ENCODE results near the gene EP300.
"Not testable (repeated sequence)": the region's sequence is repeated elsewhere in the genome, so short reads cannot be mapped to it uniquely, and the experiment has no call there.

The EP300 gene

DNA sequence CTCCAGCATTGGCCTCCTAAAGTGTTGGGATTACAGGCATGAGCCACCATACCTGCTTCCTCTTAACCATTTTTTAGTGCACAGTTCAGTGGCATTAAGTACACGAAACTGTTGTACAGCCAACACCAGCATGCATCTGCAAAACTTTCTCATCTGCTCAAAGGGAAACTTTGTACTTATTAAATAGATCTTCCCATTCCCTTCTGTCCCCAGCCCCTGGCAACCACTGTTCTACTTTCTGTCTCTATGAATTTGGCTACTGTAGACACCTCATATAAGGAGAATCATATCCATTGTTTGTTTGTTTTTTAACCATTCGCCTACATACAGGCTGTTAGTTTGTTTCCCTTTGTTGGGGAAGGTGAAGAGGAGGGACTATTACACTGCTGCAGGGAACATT, 6.5 kb upstream of the EP300 start:
- DNase-seq: no peak

- DNase-seq: peak; percentile 100
Measured at GRCh38 chr22:41091132-41092022, 1.0 kb upstream of the EP300 start.

DNA sequence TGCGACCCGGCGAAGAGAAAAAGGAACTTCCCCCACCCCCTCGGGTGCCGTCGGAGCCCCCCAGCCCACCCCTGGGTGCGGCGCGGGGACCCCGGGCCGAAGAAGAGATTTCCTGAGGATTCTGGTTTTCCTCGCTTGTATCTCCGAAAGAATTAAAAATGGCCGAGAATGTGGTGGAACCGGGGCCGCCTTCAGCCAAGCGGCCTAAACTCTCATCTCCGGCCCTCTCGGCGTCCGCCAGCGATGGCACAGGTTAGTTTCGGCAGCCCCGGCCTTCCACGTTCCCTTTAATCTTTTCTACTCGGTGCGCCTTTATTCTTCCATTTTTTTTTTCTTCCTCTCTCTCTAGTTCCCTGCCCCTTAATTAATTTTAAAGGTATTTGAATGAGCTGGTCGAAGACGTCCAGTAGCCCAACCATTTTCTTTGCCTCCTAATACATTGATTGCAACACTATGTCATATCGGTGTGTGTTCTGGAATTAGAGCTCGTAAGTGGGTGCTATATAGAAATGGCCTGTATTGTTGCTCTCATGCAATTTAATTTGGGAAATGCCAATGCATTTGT, 537 bp downstream of the EP300 start:
- peak; percentile 73 for DNase-seq

GRCh38 chr22:41094041-41094593, 1.7 kb downstream of the EP300 start:
- DNase-seq: no peak

- DNase-seq: no peak
Measured at GRCh38 chr22:41096391-41096790, 4.0 kb downstream of the EP300 start.

GRCh38 chr22:41096841-41097240, 4.4 kb downstream of the EP300 start:
- no peak for DNase-seq

DNA sequence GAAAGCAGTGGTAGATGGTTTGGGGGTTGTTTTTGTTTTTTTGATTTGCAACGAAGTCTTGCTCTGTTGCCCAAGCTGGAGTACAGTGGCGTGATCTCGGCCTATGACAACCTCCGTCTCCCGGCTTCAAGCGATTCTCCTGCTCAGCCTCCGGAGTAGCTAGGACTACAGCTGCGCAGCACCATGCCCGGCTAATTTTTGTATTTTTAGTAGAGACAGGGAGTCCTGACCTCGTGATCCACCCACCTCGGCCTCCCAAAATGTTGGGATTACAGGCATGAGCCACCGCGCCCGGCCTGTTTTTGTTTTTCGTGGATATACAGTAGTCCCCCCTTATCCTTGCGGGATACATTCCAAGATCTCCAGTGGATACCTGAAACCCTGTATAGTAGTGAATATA, 6.6 kb downstream of the EP300 start:
- no peak for DNase-seq

DNA sequence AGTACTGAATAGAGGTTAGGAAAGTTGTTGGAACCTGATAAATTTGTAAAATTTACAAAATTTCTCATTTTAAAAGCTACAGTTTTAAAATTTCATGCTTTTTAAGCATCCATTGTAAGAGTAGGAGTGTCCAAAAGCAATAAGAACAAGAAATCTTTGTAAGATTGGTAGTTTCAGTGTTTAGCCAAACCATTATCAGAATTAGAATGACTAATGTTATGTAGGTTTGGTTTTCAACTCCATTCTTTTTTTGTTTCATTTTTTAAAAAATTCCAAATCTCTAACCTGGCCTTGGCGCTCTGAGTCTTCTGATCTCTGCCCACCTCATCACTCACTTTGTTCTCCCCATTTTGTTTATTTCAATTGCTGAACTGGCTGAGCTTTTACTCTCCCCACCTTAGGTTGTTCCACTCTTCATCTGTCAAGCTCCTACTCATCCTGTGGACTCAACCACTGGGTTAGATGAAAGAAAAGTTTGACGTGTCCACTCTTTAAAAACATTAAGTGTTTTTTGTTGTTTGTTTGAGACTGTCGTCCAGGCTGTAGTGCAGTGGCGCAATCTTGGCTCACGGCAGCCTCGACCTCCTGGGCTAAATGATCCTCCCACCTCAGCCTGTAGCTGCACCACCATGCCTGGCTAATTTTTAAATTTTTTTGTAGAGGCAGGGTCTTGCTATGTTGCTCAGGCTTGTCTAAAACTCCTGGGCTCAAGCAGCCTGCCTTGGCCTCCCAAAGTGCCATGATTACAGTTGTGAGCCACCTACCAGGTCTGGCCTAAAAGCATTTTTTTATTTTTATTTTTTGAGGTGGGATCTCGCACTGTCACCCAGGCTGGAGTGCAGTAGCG, 14.0 kb downstream of the EP300 start:
- DNase-seq: no peak

DNA sequence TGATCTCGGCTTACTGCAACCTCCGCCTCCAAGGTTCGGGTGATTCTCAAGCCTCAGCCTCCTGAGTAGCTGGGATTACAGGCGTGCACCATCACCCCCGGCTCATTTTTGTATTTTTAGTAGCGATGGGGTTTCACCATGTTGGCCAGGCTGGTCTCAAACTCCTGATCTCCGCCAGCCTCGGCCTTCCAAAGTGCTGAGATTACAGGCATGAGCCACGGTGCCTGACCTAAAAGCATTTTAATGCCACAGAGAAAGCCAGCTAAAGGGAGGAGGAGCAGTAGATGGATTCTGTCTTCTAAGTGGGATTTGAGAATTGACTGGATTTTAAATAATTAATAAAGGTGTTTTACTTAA, 14.6 kb downstream of the EP300 start:
- not testable (repeated sequence) for DNase-seq

DNA sequence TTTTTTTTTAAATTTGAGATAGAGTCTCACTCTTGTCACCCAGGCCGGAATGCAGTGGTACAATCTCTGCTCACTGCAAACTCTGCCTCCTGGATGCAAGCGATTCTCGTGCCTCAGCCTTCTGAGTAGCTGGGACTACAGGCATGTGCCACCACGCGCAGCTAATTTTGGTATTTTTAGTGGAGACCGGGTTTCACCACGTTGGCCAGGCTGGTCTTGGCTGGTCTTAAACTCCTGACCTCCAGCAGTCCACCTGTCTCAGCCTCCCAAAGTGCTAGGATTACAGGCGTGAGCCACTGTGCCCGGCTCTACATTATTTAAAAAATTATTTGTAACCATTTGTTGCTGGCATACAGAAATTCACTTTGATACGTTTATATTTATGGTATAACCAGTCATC, 18.6 kb downstream of the EP300 start:
- DNase-seq: no peak

DNA sequence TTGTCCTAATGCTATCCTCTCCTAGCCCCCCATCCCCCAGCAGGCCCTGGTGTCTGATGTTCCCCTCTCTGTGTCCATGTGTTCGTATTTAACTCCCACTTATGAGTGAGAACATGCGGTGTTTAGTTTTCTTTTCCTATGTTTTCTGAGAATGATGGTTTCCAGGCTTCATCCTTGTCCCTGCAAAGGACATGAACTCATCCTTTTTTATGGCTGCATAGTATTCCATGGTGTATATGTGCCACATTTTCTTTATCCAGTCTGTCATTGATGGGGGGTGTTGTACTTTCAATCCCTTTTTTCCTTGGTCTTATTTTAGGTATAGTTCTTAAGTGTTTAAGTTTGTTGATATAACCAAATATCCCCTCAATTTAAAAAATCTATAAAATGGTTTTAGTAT, 23.9 kb downstream of the EP300 start:
- no peak for DNase-seq

- no peak for DNase-seq
Measured at GRCh38 chr22:41117127-41117965, 25.0 kb downstream of the EP300 start.

- no peak for DNase-seq
Measured at GRCh38 chr22:41123151-41123550, 30.8 kb downstream of the EP300 start.

- no peak for DNase-seq
Measured at GRCh38 chr22:41124086-41124485, 31.7 kb downstream of the EP300 start.

DNA sequence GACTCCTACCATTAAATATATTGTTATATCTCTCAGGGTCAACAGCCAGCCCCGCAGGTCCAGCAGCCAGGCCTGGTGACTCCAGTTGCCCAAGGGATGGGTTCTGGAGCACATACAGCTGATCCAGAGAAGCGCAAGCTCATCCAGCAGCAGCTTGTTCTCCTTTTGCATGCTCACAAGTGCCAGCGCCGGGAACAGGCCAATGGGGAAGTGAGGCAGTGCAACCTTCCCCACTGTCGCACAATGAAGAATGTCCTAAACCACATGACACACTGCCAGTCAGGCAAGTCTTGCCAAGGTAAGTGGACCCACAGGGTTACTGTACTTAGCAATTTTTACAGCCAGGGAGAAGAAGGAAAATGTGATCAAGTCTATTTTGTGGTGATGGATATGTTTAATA, 35.1 kb downstream of the EP300 start:
- no peak for DNase-seq

DNA sequence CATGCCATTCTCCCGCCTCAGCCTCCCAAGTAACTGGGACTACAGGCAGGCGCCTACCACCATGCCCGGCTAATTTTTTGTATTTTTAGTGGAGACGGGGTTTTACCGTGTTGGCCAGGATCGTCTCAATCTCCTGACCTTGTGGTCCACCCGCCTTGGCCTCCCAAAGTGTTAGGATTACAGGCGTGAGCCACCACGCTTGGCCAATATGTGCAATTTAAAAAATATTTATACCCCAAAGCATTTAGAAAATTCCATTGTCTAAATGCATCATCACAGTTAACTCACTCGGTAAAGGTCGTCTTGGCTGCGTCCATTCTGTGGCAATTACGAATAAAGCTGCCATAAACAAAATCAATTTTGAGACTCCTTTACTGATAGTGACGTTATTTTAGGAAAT, 36.2 kb downstream of the EP300 start:
- no peak for DNase-seq

- no peak for DNase-seq
Measured at GRCh38 chr22:41132550-41132949, 40.2 kb downstream of the EP300 start.

DNA sequence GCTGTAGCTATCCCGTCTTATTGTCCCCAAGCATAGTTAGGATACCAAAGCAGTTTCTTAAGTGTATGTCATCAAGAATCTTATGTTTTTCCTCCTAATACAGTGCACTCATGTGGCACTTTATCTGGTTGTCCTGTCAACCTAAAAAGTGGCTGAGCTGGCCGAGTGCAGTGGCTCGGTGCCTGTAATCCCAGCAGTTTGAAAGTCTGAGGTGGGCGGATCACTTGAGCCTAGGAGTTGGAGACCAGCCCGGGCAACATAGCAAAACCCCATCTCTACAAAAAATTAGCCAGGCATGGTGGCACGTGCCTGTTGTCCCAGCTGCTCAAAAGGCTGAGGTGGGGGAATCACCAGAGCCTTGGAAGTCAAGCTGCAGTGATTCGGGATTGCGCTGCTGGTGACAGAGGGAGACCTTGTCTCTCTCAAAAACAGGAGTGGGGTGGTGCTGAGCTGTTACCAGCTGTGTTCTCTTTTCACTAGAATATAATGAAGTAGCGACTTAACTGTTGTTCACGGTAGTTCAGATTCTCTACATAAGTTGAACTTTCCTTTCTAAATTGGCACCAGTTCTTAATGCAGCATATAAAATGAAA, 48.1 kb downstream of the EP300 start:
- DNase-seq: no peak

DNA sequence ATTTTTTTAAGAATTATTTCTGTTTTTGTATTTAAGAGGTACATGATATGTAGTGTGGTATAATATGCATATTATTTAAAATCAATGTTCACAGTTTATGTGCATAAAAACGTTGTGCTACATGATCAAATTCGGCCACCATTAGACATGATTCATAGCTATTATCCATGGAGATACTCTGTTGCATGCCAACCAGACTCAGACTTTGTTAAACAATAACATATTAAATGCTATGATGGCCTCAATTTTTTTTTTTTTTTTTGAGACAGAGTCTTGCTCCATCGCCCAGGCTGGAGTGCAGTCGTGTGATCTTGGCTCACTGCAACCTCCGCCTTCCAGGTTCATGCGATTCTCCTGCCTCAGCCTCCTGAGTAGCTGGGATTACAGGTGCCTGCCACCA, 53.5 kb downstream of the EP300 start:
- not testable (repeated sequence) for DNase-seq

DNA sequence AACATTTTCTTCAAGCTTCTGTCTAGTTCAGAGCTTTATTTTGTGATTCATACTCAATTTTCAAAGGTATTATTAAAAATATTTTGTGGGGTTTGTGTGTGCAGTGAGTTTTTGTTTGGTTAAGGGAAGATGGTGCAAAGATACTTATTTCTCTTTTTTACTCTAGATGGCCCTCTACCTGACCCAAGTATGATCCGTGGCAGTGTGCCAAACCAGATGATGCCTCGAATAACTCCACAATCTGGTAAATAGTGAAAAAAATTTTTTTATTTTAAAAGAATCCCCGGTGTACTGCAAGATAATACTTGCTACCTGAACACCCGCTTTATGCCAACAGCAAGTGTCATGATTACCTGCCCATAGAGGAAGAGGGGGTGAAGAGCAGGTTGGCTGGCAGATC, 54.2 kb downstream of the EP300 start:
- DNase-seq: no peak

GRCh38 chr22:41147722-41148121, 55.3 kb downstream of the EP300 start:
- no peak for DNase-seq

GRCh38 chr22:41152902-41153301, 60.5 kb downstream of the EP300 start:
- DNase-seq: no peak

Data from activated effector memory CD4-positive, alpha-beta T cell treated with anti-CD3 and anti-CD28 coated beads, Interleukin-2, amount 50 U/mL, for 16 hours (primary cell).